A673 (cell line): ENCODE data around the gene AGAP1. TPM values are rescaled to one million over a fixed set of nuclear protein-coding genes. Genes with fewer than 3 reads are reported as not detected.

ENCODE experiments used
- BruUV-seq: library from RNA; stranded (reverse); fragments of 400-500 nt; replicated peaks from 2 replicates; lab custom pipeline; 2021; lab: Mats Ljungman, UMichigan
- CTCF ChIA-PET: fragments of 300-600 bp; sonication (Branson Sonifier 250); formaldehyde crosslinking; loops from one replicate; lab custom pipeline; 2022; ENCODE audit warnings: antibody characterized with exemption; lab: Charles Lee
- POLR2A ChIA-PET: fragments of 300-600 bp; sonication (Branson Sonifier 250); formaldehyde crosslinking; loops from one replicate; lab custom pipeline; 2022; ENCODE audit warnings: antibody characterized with exemption; ENCODE audit not compliant: low non-redundant PET; lab: Charles Lee
- DNase-seq: peaks from one replicate; pipeline ENCODE4 v3.0.0-alpha.2; 2015; ENCODE audit warnings: low spot score
- H3K27ac ChIP-seq: fragments of 200-600 bp; sonication (generic); 2 replicates; pipeline ENCODE4 v1.5.1; 2016; ENCODE audit warnings: mixed run types, low read depth, mild to moderate bottlenecking, mixed read lengths, antibody characterized with exemption, low read length; ENCODE audit not compliant: poor library complexity, severe bottlenecking
- H3K27me3 ChIP-seq: fragments of 200-600 bp; sonication (generic); replicated peaks from 2 replicates; pipeline ENCODE4 v1.6.1; 2017; ENCODE audit warnings: mixed run types, low read depth, mild to moderate bottlenecking, mixed read lengths, antibody characterized with exemption, low read length; ENCODE audit not compliant: insufficient read depth, poor library complexity
- H3K36me3 ChIP-seq: fragments of 200-600 bp; sonication (generic); 2 replicates; pipeline ENCODE4 v1.6.1; 2016; ENCODE audit warnings: mixed run types, mild to moderate bottlenecking, mixed read lengths, antibody characterized with exemption, low read length; ENCODE audit not compliant: insufficient read depth, poor library complexity, severe bottlenecking
- H3K4me1 ChIP-seq: fragments of 200-600 bp; sonication (generic); 2 replicates; pipeline ENCODE4 v1.6.1; 2017; ENCODE audit warnings: mixed run types, mild to moderate bottlenecking, mixed read lengths, antibody characterized with exemption, low read length; ENCODE audit not compliant: insufficient read depth, poor library complexity, severe bottlenecking
- H3K4me3 ChIP-seq: fragments of 200-600 bp; sonication (generic); 2 replicates; pipeline ENCODE4 v1.5.1; 2016; ENCODE audit warnings: low read depth, mixed run types, mild to moderate bottlenecking, mixed read lengths, low read length; ENCODE audit not compliant: poor library complexity, severe bottlenecking
- H3K9me3 ChIP-seq: fragments of 200-600 bp; sonication (generic); 2 replicates; pipeline ENCODE4 v1.6.1; 2016; ENCODE audit warnings: mixed run types, low read depth, mild to moderate bottlenecking, mixed read lengths, antibody characterized with exemption, low read length; ENCODE audit not compliant: poor library complexity, severe bottlenecking
- EZH2 ChIP-seq: fragments of 200-600 bp; sonication (generic); IDR thresholded peaks from 2 replicates; pipeline ENCODE4 v1.6.1; 2017; ENCODE audit warnings: borderline replicate concordance, low read depth, mild to moderate bottlenecking, mixed read lengths, antibody characterized with exemption, low read length; ENCODE audit not compliant: poor library complexity, severe bottlenecking
- intact Hi-C: fragments of 100-400 bp; cut with micrococcal nuclease; formaldehyde crosslinking; loops from one replicate; pipeline ENCODE4 v1.10.0; 2022; ENCODE audit not compliant: unreplicated experiment
- total RNA-seq: library from RNA; stranded (reverse); gene quantifications from 2 replicates; pipeline ENCODE4 v1.2.3, GENCODE V29; 2021
- TF ChIP-seq, protein P1 (sequence below): fragments of 300-800, 200-600 bp; sonication (generic); conservative IDR thresholded peaks from 2 replicates; pipeline ENCODE4 v1.5.1; 2017; ENCODE audit warnings: low read depth, mild to moderate bottlenecking, antibody characterized with exemption, low read length, moderate library complexity, mixed read lengths

AGAP1 gene
- total RNA-seq, 1 experiment from 2014 or later = 25.3 TPM

DNA sequence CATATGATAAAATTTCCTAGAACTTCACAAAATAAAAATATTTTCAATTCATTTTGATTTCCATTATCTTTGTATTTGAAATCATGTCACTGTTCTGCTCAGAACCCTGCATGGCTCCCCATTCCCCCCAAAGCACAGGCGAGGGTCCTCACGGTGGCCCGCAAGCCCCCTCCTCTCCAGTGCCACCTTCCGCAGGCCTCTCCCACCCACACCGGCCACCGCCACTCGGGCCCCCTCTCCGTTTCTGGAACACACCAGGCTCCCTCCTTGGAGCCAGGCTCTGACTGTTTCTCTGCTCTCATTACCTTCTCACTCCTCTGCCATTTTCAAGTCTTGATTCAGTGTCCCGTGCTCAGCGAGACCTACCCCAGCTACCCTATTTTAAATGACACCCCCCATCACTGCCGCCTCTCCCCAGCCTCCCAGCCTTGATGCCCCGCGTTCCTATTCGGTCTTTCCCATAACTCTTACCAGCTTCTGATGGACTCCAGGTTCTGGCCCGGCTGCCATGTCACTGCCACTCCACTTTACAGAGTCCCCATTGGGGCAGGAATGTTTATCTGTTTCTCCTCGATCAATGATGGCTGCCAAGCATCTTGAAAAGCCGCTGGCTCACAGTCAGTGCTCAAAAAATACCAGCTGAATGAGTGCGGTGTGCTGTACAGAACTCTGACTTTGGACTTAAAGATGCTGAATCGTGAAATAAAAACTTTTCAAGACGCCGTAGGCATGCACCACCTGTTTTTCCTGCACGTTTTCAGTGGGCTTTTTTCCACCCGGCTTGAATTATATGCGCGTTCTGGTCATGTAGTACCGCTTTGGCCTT lies 473.3 kb downstream of the AGAP1 start:
- no peak for DNase-seq
- no peaks in the 10 kb centered on the region for H3K27me3 ChIP-seq
- no peaks in the 10 kb centered on the region for H3K36me3 ChIP-seq
- no peak overlapping the region for H3K27ac ChIP-seq
- intact Hi-C loops = no loop called here
- H3K4me1 ChIP-seq = no peaks in the 10 kb centered on the region
- ChIA-PET POLR2A (no interaction called here), CTCF (no interaction called here)
- H3K4me3 ChIP-seq = no peak overlapping the region
- H3K9me3 ChIP-seq = no peaks in the 10 kb centered on the region
- TF ChIP-seq, protein P1, sequence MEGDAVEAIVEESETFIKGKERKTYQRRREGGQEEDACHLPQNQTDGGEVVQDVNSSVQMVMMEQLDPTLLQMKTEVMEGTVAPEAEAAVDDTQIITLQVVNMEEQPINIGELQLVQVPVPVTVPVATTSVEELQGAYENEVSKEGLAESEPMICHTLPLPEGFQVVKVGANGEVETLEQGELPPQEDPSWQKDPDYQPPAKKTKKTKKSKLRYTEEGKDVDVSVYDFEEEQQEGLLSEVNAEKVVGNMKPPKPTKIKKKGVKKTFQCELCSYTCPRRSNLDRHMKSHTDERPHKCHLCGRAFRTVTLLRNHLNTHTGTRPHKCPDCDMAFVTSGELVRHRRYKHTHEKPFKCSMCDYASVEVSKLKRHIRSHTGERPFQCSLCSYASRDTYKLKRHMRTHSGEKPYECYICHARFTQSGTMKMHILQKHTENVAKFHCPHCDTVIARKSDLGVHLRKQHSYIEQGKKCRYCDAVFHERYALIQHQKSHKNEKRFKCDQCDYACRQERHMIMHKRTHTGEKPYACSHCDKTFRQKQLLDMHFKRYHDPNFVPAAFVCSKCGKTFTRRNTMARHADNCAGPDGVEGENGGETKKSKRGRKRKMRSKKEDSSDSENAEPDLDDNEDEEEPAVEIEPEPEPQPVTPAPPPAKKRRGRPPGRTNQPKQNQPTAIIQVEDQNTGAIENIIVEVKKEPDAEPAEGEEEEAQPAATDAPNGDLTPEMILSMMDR = no peak
- TF ChIP-seq EZH2 = no peak
- no TSS peak for BruUV-seq

GRCh38 chr2:235968155-235968554 lies 474.3 kb downstream of the AGAP1 start:
- CTCF ChIA-PET = no interaction called here
- intact Hi-C loops = no loop called here
- Histone ChIP-seq H3K4me3 (no peak overlapping the region), H3K27ac (no peak overlapping the region), H3K36me3 (no peaks in the 10 kb centered on the region), H3K27me3 (no peaks in the 10 kb centered on the region), H3K4me1 (no peaks in the 10 kb centered on the region), H3K9me3 (no peaks in the 10 kb centered on the region)
- POLR2A ChIA-PET = no interaction called here
- TF ChIP-seq, protein P1 = no peak
- no peak for TF ChIP-seq EZH2
- DNase-seq = no peak
- BruUV-seq = no TSS peak

DNA sequence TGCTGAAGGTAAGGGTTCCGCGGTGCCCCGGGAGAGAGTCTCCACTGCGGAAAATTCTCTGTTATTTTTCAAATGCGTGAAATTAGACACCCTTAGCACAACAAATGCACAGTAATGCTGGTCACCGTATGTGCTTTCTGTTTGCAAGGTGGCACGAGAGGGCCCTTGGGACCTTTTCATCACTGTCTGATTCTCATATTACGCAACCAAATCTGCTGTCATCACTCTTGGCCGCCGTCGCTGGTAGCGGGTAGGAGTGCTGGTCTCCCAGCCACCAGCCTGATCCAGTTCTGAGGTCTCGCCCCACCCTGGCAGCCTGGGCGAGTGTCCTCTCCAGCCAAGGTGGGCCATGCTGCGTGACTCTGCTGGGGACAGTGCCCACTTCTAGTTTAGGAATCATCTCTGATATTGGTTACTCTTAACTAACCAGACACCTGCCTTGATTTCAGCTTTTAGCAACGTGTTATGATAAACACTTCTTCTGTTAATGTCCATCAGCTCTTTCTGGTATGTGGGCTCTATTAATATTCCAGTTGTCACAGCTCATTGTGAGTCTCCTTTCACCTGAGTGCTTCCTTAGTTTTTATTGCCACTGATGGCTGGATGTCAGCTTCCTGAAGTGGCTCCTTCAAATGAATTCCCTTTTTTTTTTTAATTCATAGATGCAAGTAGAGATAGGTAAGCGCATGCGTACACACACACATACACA lies 474.9 kb downstream of the AGAP1 start:
- no peak overlapping the region for H3K4me3 ChIP-seq
- no peak overlapping the region for H3K27ac ChIP-seq
- H3K9me3 ChIP-seq = no peaks in the 10 kb centered on the region
- TF ChIP-seq, protein P1 = no peak
- TF ChIP-seq EZH2 = no peak
- no TSS peak for BruUV-seq
- intact Hi-C loops = no loop called here
- H3K27me3 ChIP-seq = no peaks in the 10 kb centered on the region
- ChIA-PET POLR2A (no interaction called here), CTCF (no interaction called here)
- H3K4me1 ChIP-seq = no peaks in the 10 kb centered on the region
- no peaks in the 10 kb centered on the region for H3K36me3 ChIP-seq
- DNase-seq = peak; percentile 31
